GM19452 (cell line): ENCODE measurements around the gene FBXW8.

Source experiments
- ATAC-seq: cut with Tn5 transposase; IDR thresholded peaks from one replicate; pipeline ENCODE4 v1.9.1; 2021; ENCODE audit not compliant: unreplicated experiment

Gene FBXW8

GRCh38 chr12:116922194-116922897 lies 11.6 kb downstream of the FBXW8 start:
- ATAC-seq, result peak; percentile 41

DNA sequence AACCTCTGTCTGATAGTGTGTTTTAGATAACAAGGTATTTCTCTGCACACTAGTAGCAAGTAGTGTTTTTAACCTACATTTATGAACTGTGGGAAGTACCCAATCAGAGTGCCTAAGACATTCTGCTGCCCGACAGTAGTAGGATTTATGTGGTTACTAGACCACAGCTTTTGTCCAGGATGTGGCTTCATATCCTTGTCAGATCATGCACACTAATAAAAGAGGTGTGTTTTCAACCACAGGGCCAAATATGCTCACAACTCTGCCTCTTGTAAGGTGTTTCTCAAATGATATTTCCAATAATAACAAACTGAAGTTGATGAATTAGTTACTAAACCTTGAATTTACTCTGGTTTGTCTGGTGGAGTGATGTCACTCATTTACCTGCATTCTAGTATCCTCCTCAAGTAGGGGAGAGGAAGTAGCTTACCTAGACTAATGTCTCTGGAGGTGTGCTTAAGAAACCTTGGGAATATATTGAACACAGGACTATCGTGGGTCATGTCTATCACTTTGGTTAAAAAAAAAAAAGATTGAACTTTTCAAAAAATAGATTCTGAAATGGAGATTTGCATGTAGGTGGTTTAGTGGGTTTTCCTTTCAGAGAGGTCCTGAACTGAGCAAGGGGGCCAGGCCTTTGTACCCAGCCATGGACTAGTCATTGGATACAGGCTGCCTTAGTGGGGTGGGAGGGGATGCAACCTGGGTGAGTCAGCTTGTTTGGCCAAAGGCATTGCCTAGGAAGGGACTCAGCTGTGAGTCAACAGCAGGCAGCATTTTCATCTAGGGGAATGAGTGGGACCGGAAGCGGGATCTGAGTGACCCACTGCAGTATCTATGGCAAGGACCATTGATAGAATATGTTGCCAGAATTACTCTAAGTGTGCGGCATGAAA lies 14.1 kb downstream of the FBXW8 start:
- ATAC-seq, result peak; percentile 89

- ATAC-seq, result no peak
Observed at GRCh38 chr12:116926283-116927243, 15.8 kb downstream of the FBXW8 start.

- no peak for ATAC-seq
Observed at GRCh38 chr12:116927244-116927940, 16.6 kb downstream of the FBXW8 start.

DNA sequence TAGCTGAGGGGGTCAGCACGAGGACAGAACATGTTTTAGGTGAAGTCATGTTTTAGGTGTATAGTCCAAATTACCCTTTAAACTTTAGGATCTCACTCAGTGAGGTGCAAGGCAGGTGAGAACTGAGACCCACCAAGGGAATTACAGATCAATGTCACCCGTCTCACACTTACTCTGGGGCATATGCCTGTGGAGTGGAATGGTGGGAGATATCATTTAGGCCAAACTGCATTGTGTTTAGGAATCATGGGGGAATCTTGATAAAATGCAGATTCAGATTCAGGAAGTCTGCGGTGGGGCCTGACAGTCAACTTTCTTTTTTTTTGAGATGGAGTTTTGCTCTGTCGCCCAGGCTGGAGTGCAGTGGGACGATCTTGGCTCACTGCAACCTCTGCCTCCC lies 17.8 kb downstream of the FBXW8 start:
- ATAC-seq, result no peak

- ATAC-seq, result no peak
Observed at GRCh38 chr12:116929885-116930284, 19.1 kb downstream of the FBXW8 start.

DNA sequence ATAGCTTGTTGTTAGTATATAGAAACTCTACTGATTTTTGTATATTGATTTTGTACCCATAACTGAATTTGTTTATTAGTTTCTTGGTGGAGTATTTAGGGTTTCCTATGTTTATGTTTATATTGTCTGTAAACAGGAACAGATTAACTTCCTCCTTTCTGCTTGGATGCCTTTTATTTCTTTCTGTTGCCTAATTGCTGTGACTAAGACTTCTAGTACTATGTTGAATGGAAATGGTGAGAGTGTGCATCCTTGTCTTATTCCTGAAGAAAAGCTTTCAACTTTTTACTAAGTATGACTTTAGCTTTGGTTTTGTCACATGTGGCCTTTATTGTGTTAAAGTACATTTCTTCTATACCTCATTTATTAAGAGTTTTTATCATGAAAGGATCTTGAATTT lies 20.9 kb downstream of the FBXW8 start:
- no peak for ATAC-seq

DNA sequence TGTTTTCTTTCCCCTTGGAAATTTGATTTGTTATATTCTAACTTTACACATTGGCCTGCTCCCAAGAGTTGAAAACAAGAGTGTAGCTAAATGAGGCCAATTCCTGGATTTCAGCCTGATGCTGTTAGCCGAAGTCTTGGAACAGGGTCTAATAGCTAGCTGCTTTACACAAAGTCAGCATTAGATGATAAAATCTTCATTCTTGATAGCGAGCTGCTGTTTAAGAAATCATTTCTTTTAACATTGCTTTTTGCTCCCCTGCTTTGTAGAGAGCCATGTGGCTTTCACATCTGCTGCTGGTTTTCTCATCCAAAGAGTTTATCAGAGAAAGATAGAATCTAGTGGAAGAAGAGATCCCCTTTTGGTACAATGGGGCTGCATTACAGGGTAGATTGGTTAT lies 22.3 kb downstream of the FBXW8 start:
- ATAC-seq, result no peak

GRCh38 chr12:116933512-116934246 lies 22.9 kb downstream of the FBXW8 start:
- no peak for ATAC-seq

DNA sequence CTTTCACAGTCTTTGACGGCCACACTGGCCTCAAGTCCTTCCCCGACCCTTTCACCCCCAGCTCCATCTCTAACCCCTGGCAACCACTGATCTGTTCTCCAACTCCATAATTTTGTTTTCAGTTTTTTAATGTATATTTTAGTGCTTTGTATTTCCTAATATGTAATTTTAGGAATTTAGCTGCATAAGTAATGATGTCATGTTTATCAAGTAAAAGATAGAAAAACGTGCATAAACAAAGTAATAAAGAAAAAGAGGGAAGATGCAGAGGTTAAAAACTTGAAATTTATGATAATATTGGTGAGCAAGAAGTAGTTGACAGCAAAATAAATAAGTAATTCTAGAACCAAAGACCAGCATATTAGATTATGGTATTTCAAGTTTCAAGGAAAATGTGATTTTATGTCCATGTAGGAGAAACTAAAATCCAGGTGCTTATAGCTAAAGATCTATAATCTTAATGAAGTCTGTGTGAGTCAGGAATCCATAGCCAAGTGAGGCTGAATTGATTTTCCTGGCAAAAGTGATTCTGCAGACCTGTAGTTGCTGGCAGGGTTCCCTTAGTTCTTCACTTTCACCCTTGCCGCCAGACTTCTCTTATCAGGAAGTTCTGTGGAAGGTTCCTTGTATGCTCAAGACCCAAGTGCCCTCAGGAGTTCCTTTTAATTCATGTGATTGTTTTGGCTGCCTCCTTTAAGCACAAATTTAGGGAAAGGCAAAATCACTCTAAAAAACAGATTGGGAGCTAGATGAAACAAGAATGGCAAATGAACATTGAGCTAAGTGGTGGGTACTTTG lies 24.4 kb downstream of the FBXW8 start:
- no peak for ATAC-seq

GRCh38 chr12:116937640-116938039 lies 26.9 kb downstream of the FBXW8 start:
- no peak for ATAC-seq

DNA sequence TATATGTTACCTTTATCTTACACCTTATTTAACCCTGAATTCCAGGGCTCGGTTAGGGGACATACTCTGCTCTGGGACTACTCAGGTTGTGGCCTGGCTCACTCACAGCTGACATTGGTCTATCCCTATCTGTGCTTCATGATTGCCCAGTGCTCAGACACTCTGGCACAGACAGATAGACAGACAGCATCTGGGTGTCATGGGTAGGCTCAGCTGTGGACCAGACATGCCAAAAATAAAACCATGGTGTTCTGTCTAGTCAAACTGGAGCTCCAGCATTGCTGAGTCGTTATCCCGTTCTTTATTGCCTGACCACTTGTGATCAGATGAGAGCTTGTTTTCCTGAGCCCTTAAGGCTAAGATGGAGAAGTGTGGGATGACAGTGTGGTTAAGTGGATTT lies 29.0 kb downstream of the FBXW8 start:
- ATAC-seq, result no peak

GRCh38 chr12:116941188-116941587 lies 30.4 kb downstream of the FBXW8 start:
- no peak for ATAC-seq

- ATAC-seq, result no peak
Observed at GRCh38 chr12:116943419-116944372, 32.9 kb downstream of the FBXW8 start.

DNA sequence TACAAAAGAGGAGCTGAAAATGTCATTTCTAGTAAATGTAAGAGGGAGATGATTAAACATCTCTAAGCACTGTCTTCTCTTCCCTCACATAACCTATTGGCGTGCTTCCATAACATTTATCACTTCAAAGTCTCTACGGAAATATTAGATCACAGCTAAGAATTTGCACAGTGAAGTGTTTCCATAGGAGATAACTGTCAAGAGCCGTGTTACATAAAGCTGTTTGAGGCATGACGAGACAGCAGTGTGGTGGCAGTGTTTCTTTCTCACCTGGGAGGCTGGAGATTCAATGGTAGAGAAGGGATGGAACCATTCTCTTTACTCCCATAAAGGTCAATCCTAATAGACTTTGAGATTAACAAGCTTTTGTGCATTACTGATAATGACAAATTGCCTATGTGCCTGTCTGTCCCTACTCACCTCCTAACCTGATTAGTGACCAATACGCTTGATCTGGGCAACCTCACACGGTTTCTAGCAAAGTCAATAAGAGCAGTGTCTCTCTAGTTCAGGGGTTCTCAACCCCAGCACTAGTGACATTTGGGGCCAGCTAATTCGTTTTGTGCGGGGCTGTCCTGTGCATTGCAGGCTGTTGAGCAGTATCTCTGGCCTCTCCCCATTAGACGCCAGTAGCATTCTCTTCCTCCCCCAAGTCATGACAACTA lies 35.3 kb downstream of the FBXW8 start:
- no peak for ATAC-seq

- no peak for ATAC-seq
Observed at GRCh38 chr12:116948298-116948697, 37.5 kb downstream of the FBXW8 start.

GRCh38 chr12:116950628-116951325 lies 40.0 kb downstream of the FBXW8 start:
- ATAC-seq, result no peak
